GM23338 (cell line): ENCODE results near the gene FGF19. TPM values are rescaled to one million over a fixed set of nuclear protein-coding genes. Genes with fewer than 3 reads are reported as not detected.

ENCODE experiments used
- ATAC-seq: fragments of 200-7000 bp; cut with Tn5 transposase; 3 replicates; pipeline ENCODE4 v1.9.1; 2020
- DNase-seq: peaks from one replicate; pipeline ENCODE4 v3.0.0-alpha.2; 2015; ENCODE audit warnings: low spot score
- H2AFZ ChIP-seq: fragments of 200-600 bp; sonication (generic); 2 replicates; pipeline ENCODE4 v1.8.0; 2016; ENCODE audit warnings: antibody characterized with exemption, mild to moderate bottlenecking, moderate library complexity
- H3F3A ChIP-seq: fragments of 200-600 bp; sonication (generic); replicated peaks from 2 replicates; pipeline ENCODE4 v1.8.0; 2017; ENCODE audit warnings: antibody characterized with exemption, mixed run types, low read depth
- H3K27ac ChIP-seq: fragments of 200-600 bp; sonication (generic); 2 replicates; pipeline ENCODE4 v1.6.1; 2016; ENCODE audit warnings: low read depth
- H3K27me3 ChIP-seq: fragments of 200-600 bp; sonication (generic); 2 replicates; pipeline ENCODE4 v1.8.0; 2016; ENCODE audit warnings: mild to moderate bottlenecking, mixed run types, moderate library complexity; ENCODE audit not compliant: insufficient read depth
- H3K36me3 ChIP-seq: fragments of 200-600 bp; sonication (generic); 2 replicates; pipeline ENCODE4 v1.8.0; 2016; ENCODE audit warnings: mild to moderate bottlenecking; ENCODE audit not compliant: insufficient read depth
- H3K4me1 ChIP-seq: fragments of 200-600 bp; sonication (generic); 2 replicates; pipeline ENCODE4 v1.8.0; 2016; ENCODE audit warnings: mild to moderate bottlenecking, moderate library complexity; ENCODE audit not compliant: insufficient read depth
- H3K4me2 ChIP-seq: fragments of 200-600 bp; sonication (generic); 2 replicates; pipeline ENCODE4 v1.7.1; 2017; ENCODE audit warnings: mixed run types
- H3K4me3 ChIP-seq: fragments of 200-600 bp; sonication (generic); 2 replicates; pipeline ENCODE4 v1.6.1; 2016; ENCODE audit warnings: mixed run types
- H3K79me2 ChIP-seq: fragments of 200-600 bp; sonication (generic); replicated peaks from 2 replicates; pipeline ENCODE4 v1.8.0; 2017; ENCODE audit warnings: mild to moderate bottlenecking; ENCODE audit not compliant: insufficient read depth
- H3K9me2 ChIP-seq: fragments of 200-600 bp; sonication (generic); 2 replicates; pipeline ENCODE4 v1.8.0; 2017; ENCODE audit not compliant: insufficient read depth
- H4K20me1 ChIP-seq: fragments of 200-600 bp; sonication (generic); replicated peaks from 2 replicates; pipeline ENCODE4 v1.8.0; 2017; ENCODE audit warnings: mild to moderate bottlenecking; ENCODE audit not compliant: insufficient read depth
- H3K27ac Mint-ChIP-seq: 2 replicates; pipeline ENCODE4 v1.8.0; 2020; ENCODE audit warnings: inconsistent platforms, mild to moderate bottlenecking, moderate library complexity, mixed read lengths
- H3K27me3 Mint-ChIP-seq: 3 replicates; pipeline ENCODE4 v1.8.0; 2022; ENCODE audit warnings: low read depth, mild to moderate bottlenecking, moderate library complexity, mixed read lengths, inconsistent platforms; ENCODE audit not compliant: insufficient read depth, poor library complexity
- H3K36me3 Mint-ChIP-seq: 3 replicates; pipeline ENCODE4 v1.8.0; 2021; ENCODE audit warnings: low read depth, mild to moderate bottlenecking, inconsistent platforms, moderate library complexity, mixed read lengths
- H3K4me1 Mint-ChIP-seq: 3 replicates; pipeline ENCODE4 v1.8.0; 2020; ENCODE audit warnings: mild to moderate bottlenecking, inconsistent platforms, mixed read lengths
- H3K4me3 Mint-ChIP-seq: 3 replicates; pipeline ENCODE4 v1.8.0; 2021; ENCODE audit warnings: moderate library complexity, mild to moderate bottlenecking, inconsistent platforms, mixed read lengths
- H3K9me3 Mint-ChIP-seq: 3 replicates; pipeline ENCODE4 v1.8.0; 2020; ENCODE audit warnings: moderate library complexity, mild to moderate bottlenecking, inconsistent platforms, mixed read lengths
- CREB1 ChIP-seq: fragments of 250-450 bp; sonication (Bioruptor Pico); IDR thresholded peaks from 2 replicates; pipeline ENCODE4 v1.5.0; 2020; ENCODE audit warnings: low read depth, mild to moderate bottlenecking, moderate library complexity
- CTCF ChIP-seq, 2 experiments: fragments of 200-600 bp in 1 of 2; sonication (generic) in 1 of 2; conservative IDR thresholded peaks; 2 replicates each; pipeline versions ENCODE4 v1.5.1 to v1.6.1; 2016 to 2017; ENCODE audit warnings: antibody characterized with exemption in 2 of 2, low read depth in 2 of 2, mild to moderate bottlenecking in 2 of 2, moderate library complexity in 1 of 2
- ETS1 ChIP-seq: IDR thresholded peaks from 2 replicates; pipeline ENCODE4 v1.6.1; 2016; ENCODE audit warnings: antibody characterized with exemption
- EZH2 ChIP-seq: fragments of 200-600 bp; sonication (generic); IDR thresholded peaks from one replicate; pipeline ENCODE4 v1.8.0; 2017; ENCODE audit warnings: antibody characterized with exemption, mild to moderate bottlenecking, low read depth; ENCODE audit not compliant: unreplicated experiment
- EZH2phosphoT487 ChIP-seq: fragments of 200-600 bp; sonication (generic); IDR thresholded peaks from one replicate; pipeline ENCODE4 v1.8.1; 2018; ENCODE audit warnings: antibody characterized with exemption; ENCODE audit not compliant: unreplicated experiment
- JUNB ChIP-seq: IDR thresholded peaks from one replicate; pipeline ENCODE4 v1.6.1; 2016; ENCODE audit warnings: antibody characterized with exemption; ENCODE audit not compliant: unreplicated experiment
- NANOG ChIP-seq: IDR thresholded peaks from 2 replicates; pipeline ENCODE4 v1.6.1; 2016; ENCODE audit warnings: antibody characterized with exemption, borderline replicate concordance
- STAT1 ChIP-seq: IDR thresholded peaks from one replicate; pipeline ENCODE4 v1.6.1; 2016; ENCODE audit warnings: antibody characterized with exemption; ENCODE audit not compliant: unreplicated experiment
- ZNF331 ChIP-seq: fragments of 250-450 bp; sonication (Bioruptor Pico); IDR thresholded peaks from 2 replicates; pipeline ENCODE4 v1.5.0; 2020; ENCODE audit warnings: low read depth, mild to moderate bottlenecking, moderate library complexity
- polyA plus RNA-seq: library from polyadenylated mRNA; unstranded; fragments of >200 nt; fragmentation: Nextera tagmentation; extraction: Ambion mirVana; gene quantifications from 2 replicates; pipeline ENCODE4 v1.2.1, GENCODE V29; 2016
- total RNA-seq: library from RNA; depleted of rRNA; stranded (reverse); fragments of >200 nt; shearing (Covaris generic); gene quantifications from 2 replicates; pipeline ENCODE4 v1.2.3, GENCODE V29; 2014
- TF ChIP-seq, protein P1 (sequence below): fragments of 250-450 bp; sonication (Bioruptor Pico); IDR thresholded peaks from 2 replicates; pipeline ENCODE4 v1.5.0; 2020; ENCODE audit warnings: mild to moderate bottlenecking, moderate library complexity
- TF ChIP-seq, protein P2 (sequence below): IDR thresholded peaks from one replicate; pipeline ENCODE4 v1.6.1; 2018; ENCODE audit warnings: antibody characterized with exemption; ENCODE audit not compliant: unreplicated experiment

The FGF19 gene
- total and polyA plus RNA-seq, 2 experiments from 2014 or later: 21.7 to 36.1 TPM

- H4K20me1 ChIP-seq: no peaks in the 10 kb centered on the region; the same call in 1 of the 2 replicates
- no peaks in the 10 kb centered on the region; the same call in 1 of the 2 replicates for H3K79me2 ChIP-seq
- DNase-seq: no peak
- H3K27me3 ChIP-seq: no peaks in the 10 kb centered on the region
- TF ChIP-seq, protein P1, sequence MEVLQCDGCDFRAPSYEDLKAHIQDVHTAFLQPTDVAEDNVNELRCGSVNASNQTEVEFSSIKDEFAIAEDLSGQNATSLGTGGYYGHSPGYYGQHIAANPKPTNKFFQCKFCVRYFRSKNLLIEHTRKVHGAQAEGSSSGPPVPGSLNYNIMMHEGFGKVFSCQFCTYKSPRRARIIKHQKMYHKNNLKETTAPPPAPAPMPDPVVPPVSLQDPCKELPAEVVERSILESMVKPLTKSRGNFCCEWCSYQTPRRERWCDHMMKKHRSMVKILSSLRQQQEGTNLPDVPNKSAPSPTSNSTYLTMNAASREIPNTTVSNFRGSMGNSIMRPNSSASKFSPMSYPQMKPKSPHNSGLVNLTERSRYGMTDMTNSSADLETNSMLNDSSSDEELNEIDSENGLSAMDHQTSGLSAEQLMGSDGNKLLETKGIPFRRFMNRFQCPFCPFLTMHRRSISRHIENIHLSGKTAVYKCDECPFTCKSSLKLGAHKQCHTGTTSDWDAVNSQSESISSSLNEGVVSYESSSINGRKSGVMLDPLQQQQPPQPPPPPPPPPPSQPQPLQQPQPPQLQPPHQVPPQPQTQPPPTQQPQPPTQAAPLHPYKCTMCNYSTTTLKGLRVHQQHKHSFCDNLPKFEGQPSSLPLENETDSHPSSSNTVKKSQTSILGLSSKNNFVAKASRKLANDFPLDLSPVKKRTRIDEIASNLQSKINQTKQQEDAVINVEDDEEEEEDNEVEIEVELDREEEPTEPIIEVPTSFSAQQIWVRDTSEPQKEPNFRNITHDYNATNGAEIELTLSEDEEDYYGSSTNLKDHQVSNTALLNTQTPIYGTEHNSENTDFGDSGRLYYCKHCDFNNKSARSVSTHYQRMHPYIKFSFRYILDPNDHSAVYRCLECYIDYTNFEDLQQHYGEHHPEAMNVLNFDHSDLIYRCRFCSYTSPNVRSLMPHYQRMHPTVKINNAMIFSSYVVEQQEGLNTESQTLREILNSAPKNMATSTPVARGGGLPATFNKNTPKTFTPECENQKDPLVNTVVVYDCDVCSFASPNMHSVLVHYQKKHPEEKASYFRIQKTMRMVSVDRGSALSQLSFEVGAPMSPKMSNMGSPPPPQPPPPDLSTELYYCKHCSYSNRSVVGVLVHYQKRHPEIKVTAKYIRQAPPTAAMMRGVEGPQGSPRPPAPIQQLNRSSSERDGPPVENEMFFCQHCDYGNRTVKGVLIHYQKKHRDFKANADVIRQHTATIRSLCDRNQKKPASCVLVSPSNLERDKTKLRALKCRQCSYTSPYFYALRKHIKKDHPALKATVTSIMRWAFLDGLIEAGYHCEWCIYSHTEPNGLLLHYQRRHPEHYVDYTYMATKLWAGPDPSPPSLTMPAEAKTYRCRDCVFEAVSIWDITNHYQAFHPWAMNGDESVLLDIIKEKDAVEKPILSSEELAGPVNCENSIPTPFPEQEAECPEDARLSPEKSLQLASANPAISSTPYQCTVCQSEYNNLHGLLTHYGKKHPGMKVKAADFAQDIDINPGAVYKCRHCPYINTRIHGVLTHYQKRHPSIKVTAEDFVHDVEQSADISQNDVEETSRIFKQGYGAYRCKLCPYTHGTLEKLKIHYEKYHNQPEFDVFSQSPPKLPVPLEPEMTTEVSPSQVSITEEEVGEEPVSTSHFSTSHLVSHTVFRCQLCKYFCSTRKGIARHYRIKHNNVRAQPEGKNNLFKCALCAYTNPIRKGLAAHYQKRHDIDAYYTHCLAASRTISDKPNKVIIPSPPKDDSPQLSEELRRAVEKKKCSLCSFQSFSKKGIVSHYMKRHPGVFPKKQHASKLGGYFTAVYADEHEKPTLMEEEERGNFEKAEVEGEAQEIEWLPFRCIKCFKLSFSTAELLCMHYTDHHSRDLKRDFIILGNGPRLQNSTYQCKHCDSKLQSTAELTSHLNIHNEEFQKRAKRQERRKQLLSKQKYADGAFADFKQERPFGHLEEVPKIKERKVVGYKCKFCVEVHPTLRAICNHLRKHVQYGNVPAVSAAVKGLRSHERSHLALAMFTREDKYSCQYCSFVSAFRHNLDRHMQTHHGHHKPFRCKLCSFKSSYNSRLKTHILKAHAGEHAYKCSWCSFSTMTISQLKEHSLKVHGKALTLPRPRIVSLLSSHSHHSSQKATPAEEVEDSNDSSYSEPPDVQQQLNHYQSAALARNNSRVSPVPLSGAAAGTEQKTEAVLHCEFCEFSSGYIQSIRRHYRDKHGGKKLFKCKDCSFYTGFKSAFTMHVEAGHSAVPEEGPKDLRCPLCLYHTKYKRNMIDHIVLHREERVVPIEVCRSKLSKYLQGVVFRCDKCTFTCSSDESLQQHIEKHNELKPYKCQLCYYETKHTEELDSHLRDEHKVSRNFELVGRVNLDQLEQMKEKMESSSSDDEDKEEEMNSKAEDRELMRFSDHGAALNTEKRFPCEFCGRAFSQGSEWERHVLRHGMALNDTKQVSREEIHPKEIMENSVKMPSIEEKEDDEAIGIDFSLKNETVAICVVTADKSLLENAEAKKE: no peak
- TF ChIP-seq CTCF (conservative IDR thresholded peaks at IDR 0.05; ENCODE audit: low read depth in 2 of 2): no peak
- TF ChIP-seq ETS1: no peak
- TF ChIP-seq JUNB: no peak
- no peak for TF ChIP-seq CREB1
- no peak for TF ChIP-seq ZNF331 (CRISPR knock-in tag)
- no peak for TF ChIP-seq EZH2phosphoT487
- no peak for TF ChIP-seq STAT1
- TF ChIP-seq EZH2: no peak
- TF ChIP-seq NANOG: no peak
- TF ChIP-seq, protein P2, sequence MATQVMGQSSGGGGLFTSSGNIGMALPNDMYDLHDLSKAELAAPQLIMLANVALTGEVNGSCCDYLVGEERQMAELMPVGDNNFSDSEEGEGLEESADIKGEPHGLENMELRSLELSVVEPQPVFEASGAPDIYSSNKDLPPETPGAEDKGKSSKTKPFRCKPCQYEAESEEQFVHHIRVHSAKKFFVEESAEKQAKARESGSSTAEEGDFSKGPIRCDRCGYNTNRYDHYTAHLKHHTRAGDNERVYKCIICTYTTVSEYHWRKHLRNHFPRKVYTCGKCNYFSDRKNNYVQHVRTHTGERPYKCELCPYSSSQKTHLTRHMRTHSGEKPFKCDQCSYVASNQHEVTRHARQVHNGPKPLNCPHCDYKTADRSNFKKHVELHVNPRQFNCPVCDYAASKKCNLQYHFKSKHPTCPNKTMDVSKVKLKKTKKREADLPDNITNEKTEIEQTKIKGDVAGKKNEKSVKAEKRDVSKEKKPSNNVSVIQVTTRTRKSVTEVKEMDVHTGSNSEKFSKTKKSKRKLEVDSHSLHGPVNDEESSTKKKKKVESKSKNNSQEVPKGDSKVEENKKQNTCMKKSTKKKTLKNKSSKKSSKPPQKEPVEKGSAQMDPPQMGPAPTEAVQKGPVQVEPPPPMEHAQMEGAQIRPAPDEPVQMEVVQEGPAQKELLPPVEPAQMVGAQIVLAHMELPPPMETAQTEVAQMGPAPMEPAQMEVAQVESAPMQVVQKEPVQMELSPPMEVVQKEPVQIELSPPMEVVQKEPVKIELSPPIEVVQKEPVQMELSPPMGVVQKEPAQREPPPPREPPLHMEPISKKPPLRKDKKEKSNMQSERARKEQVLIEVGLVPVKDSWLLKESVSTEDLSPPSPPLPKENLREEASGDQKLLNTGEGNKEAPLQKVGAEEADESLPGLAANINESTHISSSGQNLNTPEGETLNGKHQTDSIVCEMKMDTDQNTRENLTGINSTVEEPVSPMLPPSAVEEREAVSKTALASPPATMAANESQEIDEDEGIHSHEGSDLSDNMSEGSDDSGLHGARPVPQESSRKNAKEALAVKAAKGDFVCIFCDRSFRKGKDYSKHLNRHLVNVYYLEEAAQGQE: no peak
- H3K9me2 ChIP-seq: no peaks in the 10 kb centered on the region
- no peaks in the 10 kb centered on the region for H3K9me3 Mint-ChIP-seq
- H3K4me1 ChIP-seq: peaks cover 7% of the 10 kb centered on the region
- peaks cover 12% of the 10 kb centered on the region for H3K27me3 Mint-ChIP-seq
- no peak overlapping the region for H3K4me2 ChIP-seq
- H3K36me3 Mint-ChIP-seq: peaks cover 16% of the 10 kb centered on the region
- H3K27ac ChIP-seq: no peak overlapping the region
- no peak overlapping the region for H3K4me3 Mint-ChIP-seq
- no peak overlapping the region for H3K27ac Mint-ChIP-seq
- peaks cover 13% of the 10 kb centered on the region for H3K4me1 Mint-ChIP-seq
- ATAC-seq: no peak
- no peaks in the 10 kb centered on the region for H3K36me3 ChIP-seq
- H3F3A ChIP-seq: 0 out of 2 replicates have a peak, but pooled peaks cover 8% of the 10 kb centered on the region
- no peak overlapping the region for H2AFZ ChIP-seq
- H3K4me3 ChIP-seq: no peak overlapping the region
Observed at GRCh38 chr11:69663326-69663725, 40.5 kb downstream of the FGF19 start.
